NCI-H748 (cell line): Measurements from ENCODE around the gene ABHD10.
A peak's percentile ranks its signal among the peaks of the same experiment; 100 is the strongest.

Source experiments
- DNase-seq: peaks from one replicate; lab custom pipeline; 2025; ENCODE audit not compliant: unreplicated experiment; lab: John Stamatoyannopoulos, UW

ABHD10 gene

GRCh38 chr3:111978583-111979433 lies at the start of gene ABHD10:
TSS of gene ABHD10 (plus strand) at chr3:111979026. CDS start at chr3:111979062, 36 bp downstream.
- DNase-seq = peak; percentile 98

- no peak for DNase-seq
These were observed 49.3 kb upstream of the ABHD10 start for GRCh38 chr3:111929484-111929883.

- no peak for DNase-seq
These were observed 45.9 kb upstream of the ABHD10 start for GRCh38 chr3:111932946-111933345.

GRCh38 chr3:111936191-111936841 lies 42.5 kb upstream of the ABHD10 start:
- no peak for DNase-seq

GRCh38 chr3:111936967-111937366 lies 41.9 kb upstream of the ABHD10 start:
- DNase-seq = no peak

GRCh38 chr3:111937871-111938270 lies 41.0 kb upstream of the ABHD10 start:
- DNase-seq = no peak

- DNase-seq = no peak
These were observed 39.0 kb upstream of the ABHD10 start for GRCh38 chr3:111939873-111940272.

- no peak for DNase-seq
These were observed 35.3 kb upstream of the ABHD10 start for GRCh38 chr3:111943533-111943932.

- DNase-seq = no peak
These were observed 34.5 kb upstream of the ABHD10 start for GRCh38 chr3:111944372-111944771.

GRCh38 chr3:111947231-111947630 lies 31.6 kb upstream of the ABHD10 start:
- DNase-seq = no peak

- no peak for DNase-seq
These were observed 30.0 kb upstream of the ABHD10 start for GRCh38 chr3:111948786-111949185.

- DNase-seq = no peak
These were observed 29.1 kb upstream of the ABHD10 start for GRCh38 chr3:111949712-111950111.

- no peak for DNase-seq
These were observed 27.8 kb upstream of the ABHD10 start for GRCh38 chr3:111951032-111951431.

GRCh38 chr3:111952086-111952485 lies 26.7 kb upstream of the ABHD10 start:
- DNase-seq = no peak

- no peak for DNase-seq
These were observed 25.9 kb upstream of the ABHD10 start for GRCh38 chr3:111952866-111953450.

- no peak for DNase-seq
These were observed 24.4 kb upstream of the ABHD10 start for GRCh38 chr3:111954228-111954990.

GRCh38 chr3:111955876-111956275 lies 22.9 kb upstream of the ABHD10 start:
- no peak for DNase-seq

GRCh38 chr3:111956449-111956848 lies 22.4 kb upstream of the ABHD10 start:
- DNase-seq = no peak

- DNase-seq = peak; percentile 90
These were observed 21.7 kb upstream of the ABHD10 start for GRCh38 chr3:111956995-111957734.

GRCh38 chr3:111961461-111962164 lies 17.2 kb upstream of the ABHD10 start:
- no peak for DNase-seq
